HEK293 (cell line): ENCODE measurements around the gene CAMK2B.

Source experiments
- CTCF ChIA-PET: fragments of 350-600 bp; formaldehyde crosslinking; extraction: SDS; loops from one replicate; lab custom pipeline; 2021; ENCODE audit warnings: antibody characterized with exemption; lab: Yijun Ruan, JAX
- POLR2A ChIA-PET: fragments of 300-600 bp; formaldehyde crosslinking; extraction: SDS; loops from one replicate; lab custom pipeline; 2020; ENCODE audit warnings: antibody characterized with exemption, inconsistent platforms; lab: Yijun Ruan, JAX
- H3K27ac ChIP-seq: fragments of 200-500 bp; sonication (Bioruptor generic); 2 replicates; pipeline ENCODE4 v1.5.1; 2014; ENCODE audit warnings: low read depth, low read length, control low read depth, inconsistent platforms; ENCODE audit errors: extremely low read depth
- H3K36me3 ChIP-seq, 2 experiments: fragments of 200-500 bp in 1 of 2; sonication (Bioruptor generic) in 1 of 2; 1 replicate in 1 of 2; 2 replicates in 1 of 2; pipeline ENCODE4 v1.5.1; 2014 to 2017; ENCODE audit warnings: inconsistent platforms in 2 of 2, low read length in 2 of 2; ENCODE audit not compliant: control insufficient read depth in 2 of 2, insufficient read depth in 1 of 2
- H3K4me1 ChIP-seq: fragments of 200-500 bp; sonication (Bioruptor generic); 2 replicates; pipeline ENCODE4 v1.5.1; 2014; ENCODE audit warnings: mild to moderate bottlenecking, low read length, inconsistent platforms; ENCODE audit not compliant: control insufficient read depth, insufficient read depth
- H3K4me3 ChIP-seq: 2 replicates; pipeline ENCODE4 v1.5.1; 2011; ENCODE audit warnings: low read depth, mild to moderate bottlenecking, control low read depth, low read length, moderate library complexity
- H3K9me3 ChIP-seq: fragments of 200-500 bp; sonication (Bioruptor generic); 2 replicates; pipeline ENCODE4 v1.5.1; 2014; ENCODE audit warnings: low read depth, low read length, inconsistent platforms; ENCODE audit not compliant: control insufficient read depth, insufficient read depth
- ELK4 ChIP-seq: IDR thresholded peaks from 2 replicates; pipeline ENCODE4 v1.6.1; 2011; ENCODE audit warnings: mild to moderate bottlenecking, low read depth, low read length, borderline replicate concordance
- GLIS1 ChIP-seq: fragments of 450-650 bp; formaldehyde crosslinking; IDR thresholded peaks from 2 replicates; pipeline ENCODE4 v1.5.1; 2016; ENCODE audit warnings: missing biosample characterization, missing genetic modification characterization
- HOXD13 ChIP-seq: sonication (generic); formaldehyde crosslinking; IDR thresholded peaks from 2 replicates; pipeline ENCODE4 v1.8.0; 2022; ENCODE audit warnings: missing genetic modification reagents, borderline replicate concordance
- KLF9 ChIP-seq: fragments of 450-650 bp; formaldehyde crosslinking; IDR thresholded peaks from 2 replicates; pipeline ENCODE4 v1.5.1; 2016; ENCODE audit warnings: missing biosample characterization, missing genetic modification characterization, low read depth
- REPIN1 ChIP-seq: fragments of 450-650 bp; formaldehyde crosslinking; IDR thresholded peaks from 2 replicates; pipeline ENCODE4 v1.5.1; 2017; ENCODE audit warnings: missing biosample characterization, missing genetic modification characterization, low read depth
- SP3 ChIP-seq: fragments of 450-650 bp; formaldehyde crosslinking; IDR thresholded peaks from 2 replicates; pipeline ENCODE4 v1.5.1; 2016; ENCODE audit warnings: missing biosample characterization, missing genetic modification characterization
- TSHZ1 ChIP-seq: fragments of 450-650 bp; formaldehyde crosslinking; IDR thresholded peaks from 2 replicates; pipeline ENCODE4 v1.5.1; 2016; ENCODE audit warnings: missing biosample characterization, missing genetic modification characterization, borderline replicate concordance
- YY1 ChIP-seq: fragments of 450-650 bp; formaldehyde crosslinking; IDR thresholded peaks from 2 replicates; pipeline ENCODE4 v1.5.1; 2018; ENCODE audit warnings: missing biosample characterization, missing genetic modification characterization
- ZBTB7A ChIP-seq: fragments of 450-650 bp; formaldehyde crosslinking; IDR thresholded peaks from 2 replicates; pipeline ENCODE4 v1.5.1; 2016; ENCODE audit warnings: low read depth, missing biosample characterization, missing genetic modification characterization
- ZIC2 ChIP-seq: fragments of 450-650 bp; formaldehyde crosslinking; IDR thresholded peaks from 2 replicates; pipeline ENCODE4 v1.5.1; 2016; ENCODE audit warnings: missing biosample characterization, missing genetic modification characterization
- ZNF138 ChIP-seq: fragments of 450-650 bp; formaldehyde crosslinking; IDR thresholded peaks from 2 replicates; pipeline ENCODE4 v1.5.1; 2016; ENCODE audit warnings: missing biosample characterization, missing genetic modification characterization, borderline replicate concordance
- ZNF266 ChIP-seq: fragments of 450-650 bp; formaldehyde crosslinking; IDR thresholded peaks from 2 replicates; pipeline ENCODE4 v1.5.1; 2016; ENCODE audit warnings: missing biosample characterization, missing genetic modification characterization, low read depth
- ZNF398 ChIP-seq: fragments of 450-650 bp; formaldehyde crosslinking; IDR thresholded peaks from 2 replicates; pipeline ENCODE4 v1.5.1; 2017; ENCODE audit warnings: missing biosample characterization, missing genetic modification characterization
- ZNF449 ChIP-seq: fragments of 450-650 bp; formaldehyde crosslinking; IDR thresholded peaks from 2 replicates; pipeline ENCODE4 v1.5.1; 2017; ENCODE audit warnings: missing biosample characterization, mild to moderate bottlenecking, missing genetic modification characterization, moderate library complexity
- ZNF48 ChIP-seq: fragments of 450-650 bp; formaldehyde crosslinking; IDR thresholded peaks from 2 replicates; pipeline ENCODE4 v1.5.1; 2016; ENCODE audit warnings: missing biosample characterization, missing genetic modification characterization
- ZNF510 ChIP-seq: fragments of 450-650 bp; formaldehyde crosslinking; IDR thresholded peaks from 2 replicates; pipeline ENCODE4 v1.5.1; 2018; ENCODE audit warnings: mild to moderate bottlenecking, missing genetic modification characterization, missing biosample characterization; ENCODE audit not compliant: insufficient replicate concordance
- ZNF600 ChIP-seq: fragments of 450-650 bp; formaldehyde crosslinking; IDR thresholded peaks from 2 replicates; pipeline ENCODE4 v1.5.1; 2016; ENCODE audit warnings: missing biosample characterization, missing genetic modification characterization
- TF ChIP-seq, protein P1 (sequence below): fragments of 450-650 bp; formaldehyde crosslinking; IDR thresholded peaks from 2 replicates; pipeline ENCODE4 v1.5.1; 2016; ENCODE audit warnings: missing biosample characterization, missing genetic modification characterization

Gene CAMK2B

GRCh38 chr7:44186736-44187135 is 138.7 kb downstream of the CAMK2B start:
- H3K4me1 ChIP-seq, result 0 out of 2 replicates have a peak, but pooled peaks cover 2% of the 10 kb centered on the region
- no peak overlapping the region for H3K27ac ChIP-seq
- TF ChIP-seq, protein P1, sequence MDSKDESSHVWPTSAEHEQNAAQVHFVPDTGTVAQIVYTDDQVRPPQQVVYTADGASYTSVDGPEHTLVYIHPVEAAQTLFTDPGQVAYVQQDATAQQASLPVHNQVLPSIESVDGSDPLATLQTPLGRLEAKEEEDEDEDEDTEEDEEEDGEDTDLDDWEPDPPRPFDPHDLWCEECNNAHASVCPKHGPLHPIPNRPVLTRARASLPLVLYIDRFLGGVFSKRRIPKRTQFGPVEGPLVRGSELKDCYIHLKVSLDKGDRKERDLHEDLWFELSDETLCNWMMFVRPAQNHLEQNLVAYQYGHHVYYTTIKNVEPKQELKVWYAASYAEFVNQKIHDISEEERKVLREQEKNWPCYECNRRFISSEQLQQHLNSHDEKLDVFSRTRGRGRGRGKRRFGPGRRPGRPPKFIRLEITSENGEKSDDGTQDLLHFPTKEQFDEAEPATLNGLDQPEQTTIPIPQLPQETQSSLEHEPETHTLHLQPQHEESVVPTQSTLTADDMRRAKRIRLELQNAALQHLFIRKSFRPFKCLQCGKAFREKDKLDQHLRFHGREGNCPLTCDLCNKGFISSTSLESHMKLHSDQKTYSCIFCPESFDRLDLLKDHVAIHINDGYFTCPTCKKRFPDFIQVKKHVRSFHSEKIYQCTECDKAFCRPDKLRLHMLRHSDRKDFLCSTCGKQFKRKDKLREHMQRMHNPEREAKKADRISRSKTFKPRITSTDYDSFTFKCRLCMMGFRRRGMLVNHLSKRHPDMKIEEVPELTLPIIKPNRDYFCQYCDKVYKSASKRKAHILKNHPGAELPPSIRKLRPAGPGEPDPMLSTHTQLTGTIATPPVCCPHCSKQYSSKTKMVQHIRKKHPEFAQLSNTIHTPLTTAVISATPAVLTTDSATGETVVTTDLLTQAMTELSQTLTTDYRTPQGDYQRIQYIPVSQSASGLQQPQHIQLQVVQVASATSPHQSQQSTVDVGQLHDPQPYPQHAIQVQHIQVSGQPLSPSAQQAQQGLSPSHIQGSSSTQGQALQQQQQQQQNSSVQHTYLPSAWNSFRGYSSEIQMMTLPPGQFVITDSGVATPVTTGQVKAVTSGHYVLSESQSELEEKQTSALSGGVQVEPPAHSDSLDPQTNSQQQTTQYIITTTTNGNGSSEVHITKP (tag by site-specific recombination), result no peak
- no peak for TF ChIP-seq ELK4
- TF ChIP-seq ZNF266 (tag by site-specific recombination), result no peak
- TF ChIP-seq REPIN1 (tag by site-specific recombination), result no peak
- no peak for TF ChIP-seq ZIC2 (tag by site-specific recombination)
- no peak for TF ChIP-seq KLF9 (tag by site-specific recombination)
- TF ChIP-seq SP3 (tag by site-specific recombination), result no peak
- no peak for TF ChIP-seq YY1 (tag by site-specific recombination)
- no peak for TF ChIP-seq ZNF600 (tag by site-specific recombination)
- ChIA-PET CTCF (no interaction called here), POLR2A (interaction anchor here (1.0 kb wide), 1 partner anchor 13 kb away, joined by 3 read pairs; no protein-coding TSS in a partner anchor)
- H3K9me3 ChIP-seq, result no peaks in the 10 kb centered on the region
- H3K36me3 ChIP-seq, result no peaks in the 10 kb centered on the region
- no peak overlapping the region for H3K4me3 ChIP-seq

DNA sequence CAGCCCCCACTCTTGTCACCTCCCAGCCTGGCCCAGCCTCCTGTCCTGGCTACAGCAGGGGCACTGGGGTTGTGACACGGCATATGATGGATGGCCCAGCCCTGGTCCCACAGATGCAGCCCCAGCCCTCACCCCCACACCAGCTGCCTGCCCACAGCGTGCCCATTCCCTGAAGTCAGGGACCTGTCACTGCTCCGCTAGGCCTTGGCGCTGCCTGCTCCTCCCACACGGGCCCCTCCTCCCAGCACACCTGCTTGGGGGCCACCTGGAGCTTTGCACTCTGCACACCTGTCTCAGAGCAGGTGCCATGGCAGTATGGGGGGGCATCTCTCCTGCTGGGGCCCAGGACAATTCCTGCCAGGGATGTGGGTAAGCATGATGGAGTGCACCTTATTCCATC is 139.7 kb downstream of the CAMK2B start:
- TF ChIP-seq HOXD13 (CRISPR knock-in tag), result no peak
- TF ChIP-seq GLIS1 (tag by site-specific recombination), result 0 out of 2 replicates have a peak, but pooled peaks have one; percentile 10
- H3K4me1 ChIP-seq, result 0 out of 2 replicates have a peak, but pooled peaks cover 2% of the 10 kb centered on the region
- no peaks in the 10 kb centered on the region for H3K9me3 ChIP-seq
- H3K4me3 ChIP-seq, result no peak overlapping the region
- CTCF ChIA-PET, result no interaction called here
- POLR2A ChIA-PET, result no interaction called here
- no peaks in the 10 kb centered on the region for H3K36me3 ChIP-seq
- no peak overlapping the region for H3K27ac ChIP-seq

- Histone ChIP-seq H3K36me3 (no peaks in the 10 kb centered on the region), H3K4me3 (no peak overlapping the region), H3K4me1 (0 out of 2 replicates have a peak, but pooled peaks cover 2% of the 10 kb centered on the region), H3K9me3 (no peaks in the 10 kb centered on the region), H3K27ac (no peak overlapping the region)
- POLR2A ChIA-PET, result no interaction called here
- CTCF ChIA-PET, result interaction anchor here (1.3 kb wide), 1 partner anchor 13 kb away, joined by 4 read pairs; no protein-coding TSS in a partner anchor
- TF ChIP-seq ZIC2 (tag by site-specific recombination) (peak; percentile 37; the same call in 1 of the 2 replicates), ZNF449 (no peak), ZBTB7A (tag by site-specific recombination) (no peak), ZNF510 (tag by site-specific recombination) (no peak), ZNF398 (tag by site-specific recombination) (0 out of 2 replicates have a peak, but pooled peaks have one; percentile 8), ZNF138 (tag by site-specific recombination) (no peak), TSHZ1 (tag by site-specific recombination) (no peak), ZNF48 (no peak)
Observed at GRCh38 chr7:44184873-44185446, 140.4 kb downstream of the CAMK2B start.
